HepG2 (cell line): ENCODE measurements around the gene C16orf86. TPM values are rescaled to one million over a fixed set of nuclear protein-coding genes. Genes with fewer than 3 reads are reported as not detected.

Source experiments
- ATF3 ChIP-seq: sonication (generic); formaldehyde crosslinking; IDR thresholded peaks from 2 replicates; pipeline ENCODE4 v1.4.0; 2020; ENCODE audit warnings: missing genetic modification reagents
- CREBL2 ChIP-seq: sonication (generic); formaldehyde crosslinking; IDR thresholded peaks from 2 replicates; pipeline ENCODE4 v1.8.1; 2023; ENCODE audit warnings: missing genetic modification reagents, mild to moderate bottlenecking, borderline replicate concordance
- ESRRA ChIP-seq: sonication (generic); formaldehyde crosslinking; IDR thresholded peaks from 2 replicates; pipeline ENCODE4 v1.5.1; 2020; ENCODE audit warnings: mild to moderate bottlenecking, low read depth, missing genetic modification reagents
- FOXK1 ChIP-seq: sonication (generic); formaldehyde crosslinking; IDR thresholded peaks from 2 replicates; pipeline ENCODE4 v1.4.0; 2020; ENCODE audit warnings: low read depth, missing genetic modification reagents, borderline replicate concordance
- HDAC2 ChIP-seq: sonication (generic); formaldehyde crosslinking; IDR thresholded peaks from 2 replicates; pipeline ENCODE4 v1.4.0; 2020; ENCODE audit warnings: missing genetic modification reagents
- HOXA9 ChIP-seq: sonication (generic); formaldehyde crosslinking; IDR thresholded peaks from 2 replicates; pipeline ENCODE4 v1.8.1; 2022; ENCODE audit warnings: missing genetic modification reagents, mild to moderate bottlenecking, moderate library complexity, borderline replicate concordance
- KDM1A ChIP-seq: IDR thresholded peaks from 2 replicates; pipeline ENCODE4 v1.6.1; 2016; ENCODE audit warnings: missing compliant biosample characterization
- MBD4 ChIP-seq: IDR thresholded peaks from 2 replicates; pipeline ENCODE4 v1.6.1; 2012; ENCODE audit warnings: low read length, inconsistent platforms, borderline replicate concordance
- NCOA1 ChIP-seq: sonication (generic); formaldehyde crosslinking; IDR thresholded peaks from 2 replicates; pipeline ENCODE4 v1.9.0; 2021; ENCODE audit warnings: missing genetic modification reagents
- PHB2 ChIP-seq: fragments of 450-650 bp; IDR thresholded peaks from 2 replicates; pipeline ENCODE4 v1.6.1; 2018; ENCODE audit not compliant: partially characterized antibody
- PHF20 ChIP-seq: sonication (generic); formaldehyde crosslinking; IDR thresholded peaks from 2 replicates; pipeline ENCODE4 v1.5.0; 2020; ENCODE audit warnings: mild to moderate bottlenecking, missing genetic modification reagents
- PPARG ChIP-seq: conservative IDR thresholded peaks from 2 replicates; pipeline ENCODE4 v1.6.1; 2016; ENCODE audit warnings: missing biosample characterization, missing genetic modification reagents
- RELA ChIP-seq: sonication (generic); formaldehyde crosslinking; IDR thresholded peaks from 2 replicates; pipeline ENCODE4 v1.4.0; 2020; ENCODE audit warnings: missing genetic modification reagents
- RFXAP ChIP-seq: sonication (generic); formaldehyde crosslinking; IDR thresholded peaks from 2 replicates; pipeline ENCODE4 v1.4.0; 2020; ENCODE audit warnings: missing genetic modification reagents, borderline replicate concordance
- SP5 ChIP-seq: IDR thresholded peaks from 2 replicates; pipeline ENCODE4 v1.6.1; 2016; ENCODE audit warnings: low read depth, borderline replicate concordance
- THAP11 ChIP-seq: IDR thresholded peaks from 2 replicates; pipeline ENCODE4 v1.6.1; 2016; ENCODE audit warnings: missing biosample characterization, missing genetic modification reagents
- THAP7 ChIP-seq: sonication (generic); formaldehyde crosslinking; IDR thresholded peaks from 2 replicates; pipeline ENCODE4 v1.8.1; 2023; ENCODE audit warnings: mild to moderate bottlenecking, missing genetic modification reagents
- ZBTB20 ChIP-seq: sonication (generic); formaldehyde crosslinking; IDR thresholded peaks from 2 replicates; pipeline ENCODE4 v1.8.1; 2023; ENCODE audit warnings: missing genetic modification reagents, low read depth, mild to moderate bottlenecking, borderline replicate concordance
- ZNF136 ChIP-seq: sonication (generic); formaldehyde crosslinking; IDR thresholded peaks from 2 replicates; pipeline ENCODE4 v1.8.1; 2022; ENCODE audit warnings: low read depth, mild to moderate bottlenecking, moderate library complexity, missing genetic modification reagents
- ZNF513 ChIP-seq: sonication (generic); formaldehyde crosslinking; conservative IDR thresholded peaks from 2 replicates; pipeline ENCODE4 v1.5.0; 2020; ENCODE audit warnings: missing genetic modification reagents
- ZNF547 ChIP-seq: sonication (generic); formaldehyde crosslinking; IDR thresholded peaks from 2 replicates; pipeline ENCODE4 v1.5.1; 2020; ENCODE audit warnings: mild to moderate bottlenecking, missing genetic modification reagents
- ZNF577 ChIP-seq: sonication (generic); formaldehyde crosslinking; IDR thresholded peaks from 2 replicates; pipeline ENCODE4 v1.4.0; 2020; ENCODE audit warnings: mild to moderate bottlenecking, low read depth, missing genetic modification reagents, borderline replicate concordance
- ZNF639 ChIP-seq: conservative IDR thresholded peaks from 2 replicates; pipeline ENCODE4 v1.6.1; 2018; ENCODE audit warnings: missing genetic modification reagents
- ZSCAN30 ChIP-seq: sonication (generic); formaldehyde crosslinking; IDR thresholded peaks from 2 replicates; pipeline ENCODE4 v1.5.0; 2020; ENCODE audit warnings: mild to moderate bottlenecking, missing genetic modification reagents
- ZSCAN31 ChIP-seq: sonication (generic); formaldehyde crosslinking; IDR thresholded peaks from 2 replicates; pipeline ENCODE4 v1.5.0; 2020; ENCODE audit warnings: low read depth, mild to moderate bottlenecking, missing genetic modification reagents
- polyA plus RNA-seq, 8 experiments: library from polyadenylated mRNA; depleted of rRNA in 3 of 8; stranded (reverse) in 7 of 8; unstranded in 1 of 8; fragments of >200 nt; fragmentation: Illumina TruSeq in 4 of 8; extraction: Trizol in 4 of 8; gene quantifications; 2 replicates each; pipeline versions ENCODE4 v1.2.1 to v1.2.3, GENCODE V29; 2011 to 2016; ENCODE audit warnings: low read depth in 4 of 8, missing spikeins in 1 of 8, mixed read lengths in 1 of 8; ENCODE audit not compliant: insufficient read depth in 1 of 8
- total RNA-seq, 5 experiments: library from RNA; depleted of rRNA; stranded (reverse); fragments of >200 nt; fragmentation: Illumina TruSeq; extraction: Trizol; gene quantifications; 2 replicates each; pipeline ENCODE4 v1.2.3, GENCODE V29; 2016; ENCODE audit warnings: low read depth in 1 of 5

The C16orf86 gene
- total and polyA plus RNA-seq, 2 of the 13 experiments (the other 11 are each of a cell fraction or from before 2014, with no cell fraction given) = 1.5 to 3.1 TPM

GRCh38 chr16:67667817-67668494 is 1.3 kb downstream of the C16orf86 start (continued):
- TF ChIP-seq ZNF136 (CRISPR knock-in tag) = 0 out of 2 replicates have a peak, but pooled peaks have one; percentile 29
- peak; percentile 95 for TF ChIP-seq NCOA1 (CRISPR knock-in tag)
- peak; percentile 25; the same call in 1 of the 2 replicates for TF ChIP-seq RFXAP (CRISPR knock-in tag)
- peak; percentile 28 for TF ChIP-seq ZSCAN31 (CRISPR knock-in tag)
- TF ChIP-seq ZNF547 (CRISPR knock-in tag) = peak; percentile 39; the same call in 1 of the 2 replicates
- 0 out of 2 replicates have a peak, but pooled peaks have one; percentile 75 for TF ChIP-seq ZNF513
- peak; percentile 68 for TF ChIP-seq PPARG (CRISPR knock-in tag)
- 0 out of 2 replicates have a peak, but pooled peaks have one; percentile 69 for TF ChIP-seq ZNF639 (CRISPR knock-in tag)
- TF ChIP-seq FOXK1 (CRISPR knock-in tag) = 0 out of 2 replicates have a peak, but pooled peaks have one; percentile 35
- TF ChIP-seq RELA (CRISPR knock-in tag) = 0 out of 2 replicates have a peak, but pooled peaks have one; percentile 40
- TF ChIP-seq PHF20 (CRISPR knock-in tag) = no peak
- peak; percentile 90 for TF ChIP-seq HDAC2
- TF ChIP-seq PHB2 = no peak
- TF ChIP-seq ZBTB20 (CRISPR knock-in tag) = 0 out of 2 replicates have a peak, but pooled peaks have one; percentile 73
- TF ChIP-seq THAP7 (CRISPR knock-in tag) = no peak
- peak; percentile 72 for TF ChIP-seq SP5 (CRISPR knock-in tag)
- TF ChIP-seq KDM1A (CRISPR knock-in tag) = no peak
- no peak for TF ChIP-seq ZNF577 (CRISPR knock-in tag)
- no peak; the same call in 1 of the 2 replicates for TF ChIP-seq ESRRA (CRISPR knock-in tag)
- no peak for TF ChIP-seq MBD4
- TF ChIP-seq THAP11 (CRISPR knock-in tag) = peak; percentile 92
- TF ChIP-seq ZSCAN30 (CRISPR knock-in tag) = no peak
- TF ChIP-seq HOXA9 (CRISPR knock-in tag) = no peak
- TF ChIP-seq ATF3 (CRISPR knock-in tag) = no peak
- no peak for TF ChIP-seq CREBL2
